ENCODE data around the gene FALEC.
A peak's percentile ranks its signal among the peaks of the same experiment; 100 is the strongest.

FALEC gene

DNA sequence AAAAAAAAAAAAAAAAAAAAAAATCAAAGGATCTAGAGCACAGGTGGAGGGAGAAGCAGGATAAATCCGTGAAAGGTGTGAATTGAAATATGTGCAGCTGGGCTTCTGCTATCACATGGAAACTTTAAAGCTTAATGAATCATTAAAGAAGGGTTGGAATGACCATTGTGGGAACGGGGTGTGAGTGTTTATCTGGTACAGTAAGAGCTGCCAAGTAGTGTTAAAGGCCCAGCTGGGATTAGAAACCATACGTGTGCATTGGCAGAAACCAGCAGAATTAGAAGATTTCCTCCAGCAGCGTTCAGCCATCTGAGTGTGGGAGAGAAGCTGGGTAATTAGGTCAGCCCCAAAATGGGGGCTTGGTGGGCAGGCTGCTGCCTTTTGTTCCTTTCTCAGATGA lies 13.5 kb downstream of the FALEC start:
- ATAC-seq = no peak
- TF ChIP-seq ARNTL (CRISPR knock-in tag; IDR thresholded peaks at IDR 0.05; ENCODE audit: borderline replicate concordance, low read depth) (no peak), PPARA (CRISPR knock-in tag; IDR thresholded peaks at IDR 0.05; ENCODE audit: borderline replicate concordance) (no peak), ZNF70 (CRISPR knock-in tag; IDR thresholded peaks at IDR 0.05) (no peak), OSR1 (CRISPR knock-in tag; IDR thresholded peaks at IDR 0.05) (no peak)

DNA sequence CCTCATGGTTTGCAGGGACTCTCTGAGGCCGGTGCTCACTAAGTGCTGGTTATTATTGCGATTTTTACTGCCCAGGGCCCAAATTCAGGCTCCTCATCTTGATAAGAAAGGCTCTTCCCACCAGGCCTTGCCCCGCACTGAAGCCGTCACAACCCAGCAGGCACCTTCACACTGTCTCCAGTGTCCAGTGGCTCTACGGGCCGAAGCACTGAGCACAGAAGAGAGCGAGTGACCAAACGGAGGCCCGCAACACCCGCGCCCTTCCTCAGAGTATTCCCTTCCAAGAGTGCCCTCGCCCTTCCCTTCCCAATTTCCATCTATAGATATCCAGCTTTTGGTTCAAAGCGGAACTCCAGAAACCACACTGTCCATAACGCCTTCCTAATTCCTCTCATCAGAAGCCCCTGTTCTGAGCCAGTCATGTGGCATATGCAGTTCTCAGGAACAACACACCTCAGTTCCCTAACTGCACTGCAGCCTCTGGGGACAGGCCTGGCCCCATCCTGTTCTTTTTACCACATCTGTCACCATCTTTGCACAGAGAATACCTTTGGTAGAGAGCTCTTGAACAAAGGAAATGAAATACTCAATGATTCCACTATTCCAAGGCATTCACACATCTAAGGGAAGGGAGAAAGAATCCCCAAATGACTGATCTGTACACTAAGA lies 15.1 kb downstream of the FALEC start:
- ATAC-seq = no peak
- TF ChIP-seq TOX (CRISPR knock-in tag; IDR thresholded peaks at IDR 0.05; ENCODE audit: borderline replicate concordance) (no peak), ZNF565 (CRISPR knock-in tag; conservative IDR thresholded peaks at IDR 0.05; ENCODE audit: low read depth) (no peak), PPARA (CRISPR knock-in tag; IDR thresholded peaks at IDR 0.05; ENCODE audit: borderline replicate concordance) (no peak), TCF4 (CRISPR knock-in tag; IDR thresholded peaks at IDR 0.05; ENCODE audit: borderline replicate concordance) (no peak), CSDC2 (CRISPR knock-in tag; IDR thresholded peaks at IDR 0.05) (no peak), ZFP30 (CRISPR knock-in tag; IDR thresholded peaks at IDR 0.05) (no peak), SNAI2 (CRISPR knock-in tag; IDR thresholded peaks at IDR 0.05) (no peak), ZNF8 (CRISPR knock-in tag; IDR thresholded peaks at IDR 0.05) (no peak), ZC3H10 (CRISPR knock-in tag; IDR thresholded peaks at IDR 0.05) (no peak), ZNF70 (CRISPR knock-in tag; IDR thresholded peaks at IDR 0.05) (no peak)
- TF ChIP-seq, protein P1, sequence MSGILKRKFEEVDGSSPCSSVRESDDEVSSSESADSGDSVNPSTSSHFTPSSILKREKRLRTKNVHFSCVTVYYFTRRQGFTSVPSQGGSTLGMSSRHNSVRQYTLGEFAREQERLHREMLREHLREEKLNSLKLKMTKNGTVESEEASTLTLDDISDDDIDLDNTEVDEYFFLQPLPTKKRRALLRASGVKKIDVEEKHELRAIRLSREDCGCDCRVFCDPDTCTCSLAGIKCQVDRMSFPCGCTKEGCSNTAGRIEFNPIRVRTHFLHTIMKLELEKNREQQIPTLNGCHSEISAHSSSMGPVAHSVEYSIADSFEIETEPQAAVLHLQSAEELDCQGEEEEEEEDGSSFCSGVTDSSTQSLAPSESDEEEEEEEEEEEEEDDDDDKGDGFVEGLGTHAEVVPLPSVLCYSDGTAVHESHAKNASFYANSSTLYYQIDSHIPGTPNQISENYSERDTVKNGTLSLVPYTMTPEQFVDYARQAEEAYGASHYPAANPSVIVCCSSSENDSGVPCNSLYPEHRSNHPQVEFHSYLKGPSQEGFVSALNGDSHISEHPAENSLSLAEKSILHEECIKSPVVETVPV (CRISPR knock-in tag; IDR thresholded peaks at IDR 0.05) = no peak
- TF ChIP-seq, protein P2, sequence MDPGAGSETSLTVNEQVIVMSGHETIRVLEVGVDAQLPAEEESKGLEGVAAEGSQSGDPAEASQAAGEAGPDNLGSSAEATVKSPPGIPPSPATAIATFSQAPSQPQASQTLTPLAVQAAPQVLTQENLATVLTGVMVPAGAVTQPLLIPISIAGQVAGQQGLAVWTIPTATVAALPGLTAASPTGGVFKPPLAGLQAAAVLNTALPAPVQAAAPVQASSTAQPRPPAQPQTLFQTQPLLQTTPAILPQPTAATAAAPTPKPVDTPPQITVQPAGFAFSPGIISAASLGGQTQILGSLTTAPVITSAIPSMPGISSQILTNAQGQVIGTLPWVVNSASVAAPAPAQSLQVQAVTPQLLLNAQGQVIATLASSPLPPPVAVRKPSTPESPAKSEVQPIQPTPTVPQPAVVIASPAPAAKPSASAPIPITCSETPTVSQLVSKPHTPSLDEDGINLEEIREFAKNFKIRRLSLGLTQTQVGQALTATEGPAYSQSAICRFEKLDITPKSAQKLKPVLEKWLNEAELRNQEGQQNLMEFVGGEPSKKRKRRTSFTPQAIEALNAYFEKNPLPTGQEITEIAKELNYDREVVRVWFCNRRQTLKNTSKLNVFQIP (CRISPR knock-in tag; IDR thresholded peaks at IDR 0.05; ENCODE audit: borderline replicate concordance, low read depth) = no peak

DNA sequence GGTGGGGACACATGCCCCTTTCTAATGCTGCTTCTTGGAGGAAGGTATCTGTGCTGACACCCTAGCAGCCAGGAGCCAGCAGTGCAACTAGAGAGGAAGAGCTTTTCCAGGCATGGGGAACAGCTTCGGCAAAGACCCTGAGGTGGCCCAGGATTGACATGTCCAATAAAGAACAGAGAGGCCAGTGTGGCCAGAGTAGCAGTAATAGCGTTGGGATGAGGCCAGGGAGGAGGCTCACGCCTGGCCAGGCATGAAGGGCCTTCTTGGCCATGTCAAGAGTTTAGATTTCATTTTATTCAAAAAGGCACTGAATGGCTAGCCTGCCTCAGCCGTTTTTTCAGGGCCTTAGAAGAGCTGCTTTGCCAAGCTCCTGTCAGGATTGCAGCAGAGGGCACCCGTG lies 17.3 kb downstream of the FALEC start:
- ATAC-seq = peak; percentile 11
- TF ChIP-seq TCF4 (CRISPR knock-in tag; IDR thresholded peaks at IDR 0.05; ENCODE audit: borderline replicate concordance) (no peak), PPARA (CRISPR knock-in tag; IDR thresholded peaks at IDR 0.05; ENCODE audit: borderline replicate concordance) (no peak), ISL1 (CRISPR knock-in tag; IDR thresholded peaks at IDR 0.05) (no peak), BACH2 (CRISPR knock-in tag; IDR thresholded peaks at IDR 0.05; ENCODE audit: borderline replicate concordance) (no peak), OSR1 (CRISPR knock-in tag; IDR thresholded peaks at IDR 0.05) (no peak), GLIS3 (CRISPR knock-in tag; IDR thresholded peaks at IDR 0.05) (no peak), ZNF8 (CRISPR knock-in tag; IDR thresholded peaks at IDR 0.05) (no peak), ZNF70 (CRISPR knock-in tag; IDR thresholded peaks at IDR 0.05) (no peak), ARNTL (CRISPR knock-in tag; IDR thresholded peaks at IDR 0.05; ENCODE audit: borderline replicate concordance, low read depth) (no peak), CSDC2 (CRISPR knock-in tag; IDR thresholded peaks at IDR 0.05) (no peak), SNAI2 (CRISPR knock-in tag; IDR thresholded peaks at IDR 0.05) (no peak), ZC3H10 (CRISPR knock-in tag; IDR thresholded peaks at IDR 0.05) (no peak), RARB (CRISPR knock-in tag; IDR thresholded peaks at IDR 0.05) (no peak), ZFP3 (CRISPR knock-in tag; IDR thresholded peaks at IDR 0.05) (no peak)
- TF ChIP-seq, protein P3, sequence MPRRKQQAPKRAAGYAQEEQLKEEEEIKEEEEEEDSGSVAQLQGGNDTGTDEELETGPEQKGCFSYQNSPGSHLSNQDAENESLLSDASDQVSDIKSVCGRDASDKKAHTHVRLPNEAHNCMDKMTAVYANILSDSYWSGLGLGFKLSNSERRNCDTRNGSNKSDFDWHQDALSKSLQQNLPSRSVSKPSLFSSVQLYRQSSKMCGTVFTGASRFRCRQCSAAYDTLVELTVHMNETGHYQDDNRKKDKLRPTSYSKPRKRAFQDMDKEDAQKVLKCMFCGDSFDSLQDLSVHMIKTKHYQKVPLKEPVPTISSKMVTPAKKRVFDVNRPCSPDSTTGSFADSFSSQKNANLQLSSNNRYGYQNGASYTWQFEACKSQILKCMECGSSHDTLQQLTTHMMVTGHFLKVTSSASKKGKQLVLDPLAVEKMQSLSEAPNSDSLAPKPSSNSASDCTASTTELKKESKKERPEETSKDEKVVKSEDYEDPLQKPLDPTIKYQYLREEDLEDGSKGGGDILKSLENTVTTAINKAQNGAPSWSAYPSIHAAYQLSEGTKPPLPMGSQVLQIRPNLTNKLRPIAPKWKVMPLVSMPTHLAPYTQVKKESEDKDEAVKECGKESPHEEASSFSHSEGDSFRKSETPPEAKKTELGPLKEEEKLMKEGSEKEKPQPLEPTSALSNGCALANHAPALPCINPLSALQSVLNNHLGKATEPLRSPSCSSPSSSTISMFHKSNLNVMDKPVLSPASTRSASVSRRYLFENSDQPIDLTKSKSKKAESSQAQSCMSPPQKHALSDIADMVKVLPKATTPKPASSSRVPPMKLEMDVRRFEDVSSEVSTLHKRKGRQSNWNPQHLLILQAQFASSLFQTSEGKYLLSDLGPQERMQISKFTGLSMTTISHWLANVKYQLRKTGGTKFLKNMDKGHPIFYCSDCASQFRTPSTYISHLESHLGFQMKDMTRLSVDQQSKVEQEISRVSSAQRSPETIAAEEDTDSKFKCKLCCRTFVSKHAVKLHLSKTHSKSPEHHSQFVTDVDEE (CRISPR knock-in tag; IDR thresholded peaks at IDR 0.05) = no peak
- TF ChIP-seq, protein P4, sequence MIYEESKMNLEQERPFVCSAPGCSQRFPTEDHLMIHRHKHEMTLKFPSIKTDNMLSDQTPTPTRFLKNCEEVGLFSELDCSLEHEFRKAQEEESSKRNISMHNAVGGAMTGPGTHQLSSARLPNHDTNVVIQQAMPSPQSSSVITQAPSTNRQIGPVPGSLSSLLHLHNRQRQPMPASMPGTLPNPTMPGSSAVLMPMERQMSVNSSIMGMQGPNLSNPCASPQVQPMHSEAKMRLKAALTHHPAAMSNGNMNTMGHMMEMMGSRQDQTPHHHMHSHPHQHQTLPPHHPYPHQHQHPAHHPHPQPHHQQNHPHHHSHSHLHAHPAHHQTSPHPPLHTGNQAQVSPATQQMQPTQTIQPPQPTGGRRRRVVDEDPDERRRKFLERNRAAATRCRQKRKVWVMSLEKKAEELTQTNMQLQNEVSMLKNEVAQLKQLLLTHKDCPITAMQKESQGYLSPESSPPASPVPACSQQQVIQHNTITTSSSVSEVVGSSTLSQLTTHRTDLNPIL (CRISPR knock-in tag; IDR thresholded peaks at IDR 0.05; ENCODE audit: low read depth) = no peak
- TF ChIP-seq, protein P5, sequence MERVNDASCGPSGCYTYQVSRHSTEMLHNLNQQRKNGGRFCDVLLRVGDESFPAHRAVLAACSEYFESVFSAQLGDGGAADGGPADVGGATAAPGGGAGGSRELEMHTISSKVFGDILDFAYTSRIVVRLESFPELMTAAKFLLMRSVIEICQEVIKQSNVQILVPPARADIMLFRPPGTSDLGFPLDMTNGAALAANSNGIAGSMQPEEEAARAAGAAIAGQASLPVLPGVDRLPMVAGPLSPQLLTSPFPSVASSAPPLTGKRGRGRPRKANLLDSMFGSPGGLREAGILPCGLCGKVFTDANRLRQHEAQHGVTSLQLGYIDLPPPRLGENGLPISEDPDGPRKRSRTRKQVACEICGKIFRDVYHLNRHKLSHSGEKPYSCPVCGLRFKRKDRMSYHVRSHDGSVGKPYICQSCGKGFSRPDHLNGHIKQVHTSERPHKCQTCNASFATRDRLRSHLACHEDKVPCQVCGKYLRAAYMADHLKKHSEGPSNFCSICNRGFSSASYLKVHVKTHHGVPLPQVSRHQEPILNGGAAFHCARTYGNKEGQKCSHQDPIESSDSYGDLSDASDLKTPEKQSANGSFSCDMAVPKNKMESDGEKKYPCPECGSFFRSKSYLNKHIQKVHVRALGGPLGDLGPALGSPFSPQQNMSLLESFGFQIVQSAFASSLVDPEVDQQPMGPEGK (CRISPR knock-in tag; IDR thresholded peaks at IDR 0.05; ENCODE audit: borderline replicate concordance) = no peak
- TF ChIP-seq, protein P1 (CRISPR knock-in tag; IDR thresholded peaks at IDR 0.05) = no peak
